GM12873 (cell line): ENCODE results near the gene HECTD4.

Source experiments
- CTCF ChIP-seq: IDR thresholded peaks from 2 replicates; pipeline ENCODE4 v1.5.1; 2012; ENCODE audit warnings: low read depth, mild to moderate bottlenecking, moderate library complexity, low read length, control low read depth; ENCODE audit not compliant: insufficient read depth; ENCODE audit errors: missing control alignments

Gene HECTD4

GRCh38 chr12:112233242-112233641 is 149.0 kb downstream of the HECTD4 start:
- TF ChIP-seq CTCF: no peak

- no peak for TF ChIP-seq CTCF
Measured at GRCh38 chr12:112230136-112230535, 152.1 kb downstream of the HECTD4 start.

GRCh38 chr12:112226768-112227167 is 155.5 kb downstream of the HECTD4 start:
- no peak for TF ChIP-seq CTCF

- TF ChIP-seq CTCF: no peak
Measured at GRCh38 chr12:112219195-112219594, 163.0 kb downstream of the HECTD4 start.

- no peak for TF ChIP-seq CTCF
Measured at GRCh38 chr12:112218150-112218549, 164.1 kb downstream of the HECTD4 start.

- TF ChIP-seq CTCF: no peak
Measured at GRCh38 chr12:112217647-112218046, 164.6 kb downstream of the HECTD4 start.

GRCh38 chr12:112216223-112216622 is 166.0 kb downstream of the HECTD4 start:
- no peak for TF ChIP-seq CTCF

- no peak for TF ChIP-seq CTCF
Measured at GRCh38 chr12:112214064-112214463, 168.2 kb downstream of the HECTD4 start.
